Osteocyte (in vitro differentiated cells): ENCODE measurements around the gene PHACTR1. TPM values are rescaled to one million over a fixed set of nuclear protein-coding genes. Genes with fewer than 3 reads are reported as not detected.

Source experiments
- DNase-seq: peaks from one replicate; pipeline ENCODE4 v3.0.0; 2021; ENCODE audit warnings: mixed read lengths; ENCODE audit not compliant: unreplicated experiment; ENCODE audit errors: extremely low spot score
- H3K27ac Mint-ChIP-seq: one replicate; pipeline ENCODE4 v1.8.0; 2021; ENCODE audit warnings: mild to moderate bottlenecking, mixed read lengths; ENCODE audit not compliant: unreplicated experiment
- H3K27me3 Mint-ChIP-seq: one replicate; pipeline ENCODE4 v1.8.0; 2021; ENCODE audit warnings: mixed read lengths; ENCODE audit not compliant: unreplicated experiment
- H3K36me3 Mint-ChIP-seq: one replicate; pipeline ENCODE4 v1.8.0; 2021; ENCODE audit warnings: mixed read lengths; ENCODE audit not compliant: unreplicated experiment
- H3K4me1 Mint-ChIP-seq: one replicate; pipeline ENCODE4 v1.8.0; 2021; ENCODE audit warnings: mixed read lengths; ENCODE audit not compliant: unreplicated experiment
- H3K4me3 Mint-ChIP-seq: one replicate; pipeline ENCODE4 v1.8.0; 2021; ENCODE audit warnings: mild to moderate bottlenecking, moderate library complexity, mixed read lengths; ENCODE audit not compliant: unreplicated experiment
- H3K9me3 Mint-ChIP-seq: one replicate; pipeline ENCODE4 v1.8.0; 2021; ENCODE audit warnings: mixed read lengths; ENCODE audit not compliant: unreplicated experiment
- CTCF ChIP-seq: fragments of 200-600 bp; sonication (generic); IDR thresholded peaks from 2 replicates; pipeline ENCODE4 v1.5.0; 2021; ENCODE audit warnings: antibody characterized with exemption, mild to moderate bottlenecking, moderate library complexity
- total RNA-seq: library from RNA; stranded (reverse); gene quantifications from 2 replicates; pipeline ENCODE4 v1.2.1, GENCODE V29; 2021

Gene PHACTR1
- total RNA-seq, 1 donor from 2014 or later = 1.0 TPM

GRCh38 chr6:13135152-13135551, 418.6 kb downstream of the PHACTR1 start:
- Mint-ChIP-seq H3K27ac (no peak overlapping the region), H3K36me3 (no peaks in the 10 kb centered on the region), H3K4me3 (no peak overlapping the region), H3K27me3 (peaks cover 10% of the 10 kb centered on the region), H3K9me3 (no peaks in the 10 kb centered on the region), H3K4me1 (no peaks in the 10 kb centered on the region)
- no peak for TF ChIP-seq CTCF
- no peak for DNase-seq

GRCh38 chr6:13139119-13139518, 422.6 kb downstream of the PHACTR1 start:
- no peaks in the 10 kb centered on the region for H3K4me1 Mint-ChIP-seq
- DNase-seq = no peak
- H3K36me3 Mint-ChIP-seq = no peaks in the 10 kb centered on the region
- TF ChIP-seq CTCF = no peak
- no peaks in the 10 kb centered on the region for H3K9me3 Mint-ChIP-seq
- no peak overlapping the region for H3K4me3 Mint-ChIP-seq
- H3K27me3 Mint-ChIP-seq = peaks cover 10% of the 10 kb centered on the region
- no peak overlapping the region for H3K27ac Mint-ChIP-seq

GRCh38 chr6:13140980-13141379, 424.4 kb downstream of the PHACTR1 start:
- H3K4me1 Mint-ChIP-seq = no peaks in the 10 kb centered on the region
- peaks cover 7% of the 10 kb centered on the region for H3K27me3 Mint-ChIP-seq
- H3K27ac Mint-ChIP-seq = no peak overlapping the region
- no peak overlapping the region for H3K4me3 Mint-ChIP-seq
- TF ChIP-seq CTCF = no peak
- H3K36me3 Mint-ChIP-seq = no peaks in the 10 kb centered on the region
- no peaks in the 10 kb centered on the region for H3K9me3 Mint-ChIP-seq
- no peak for DNase-seq

- H3K4me3 Mint-ChIP-seq = no peak overlapping the region
- H3K9me3 Mint-ChIP-seq = no peaks in the 10 kb centered on the region
- H3K27me3 Mint-ChIP-seq = peaks cover 7% of the 10 kb centered on the region
- DNase-seq = no peak
- no peaks in the 10 kb centered on the region for H3K4me1 Mint-ChIP-seq
- TF ChIP-seq CTCF = no peak
- H3K36me3 Mint-ChIP-seq = no peaks in the 10 kb centered on the region
- H3K27ac Mint-ChIP-seq = no peak overlapping the region
Observed at GRCh38 chr6:13141387-13141786, 424.8 kb downstream of the PHACTR1 start.

GRCh38 chr6:13142611-13143010, 426.0 kb downstream of the PHACTR1 start:
- DNase-seq = no peak
- Mint-ChIP-seq H3K4me3 (no peak overlapping the region), H3K36me3 (no peaks in the 10 kb centered on the region), H3K4me1 (no peaks in the 10 kb centered on the region), H3K27me3 (peaks cover 10% of the 10 kb centered on the region), H3K27ac (no peak overlapping the region), H3K9me3 (no peaks in the 10 kb centered on the region)
- TF ChIP-seq CTCF = no peak
